Neural cell (in vitro differentiated cells): ENCODE measurements around the gene ETV3. TPM values are rescaled to one million over a fixed set of nuclear protein-coding genes. Genes with fewer than 3 reads are reported as not detected.

Experiments used
- H2AFZ ChIP-seq: fragments of 200-600, 300-800 bp; sonication (generic), shearing (Covaris generic); 2 replicates; pipeline ENCODE4 v1.6.0; 2014; ENCODE audit warnings: low read depth, mild to moderate bottlenecking, antibody characterized with exemption, low read length, moderate library complexity
- H3F3A ChIP-seq: fragments of 200-600 bp; shearing (Covaris generic); 2 replicates; pipeline ENCODE4 v1.6.1; 2016; ENCODE audit warnings: mild to moderate bottlenecking, moderate library complexity, mixed read lengths, antibody characterized with exemption, low read length; ENCODE audit not compliant: insufficient read depth, poor library complexity, severe bottlenecking
- H3K27ac ChIP-seq: fragments of 200-600, 300-800 bp; sonication (generic), shearing (Covaris generic); 2 replicates; pipeline ENCODE4 v1.5.1; 2014; ENCODE audit warnings: mild to moderate bottlenecking, low read length, moderate library complexity
- H3K27me3 ChIP-seq: fragments of 300-800, 200-600 bp; sonication (generic), shearing (Covaris generic); 2 replicates; pipeline ENCODE4 v1.6.0; 2014; ENCODE audit warnings: mild to moderate bottlenecking, low read depth, low read length, moderate library complexity; ENCODE audit not compliant: insufficient read depth
- H3K36me3 ChIP-seq: fragments of 300-800, 200-600 bp; sonication (generic), shearing (Covaris generic); 2 replicates; pipeline ENCODE4 v1.5.1; 2014; ENCODE audit warnings: mild to moderate bottlenecking, antibody characterized with exemption, low read length, moderate library complexity; ENCODE audit not compliant: insufficient read depth
- H3K4me2 ChIP-seq: fragments of 300-800, 200-600 bp; sonication (generic), shearing (Covaris generic); 2 replicates; pipeline ENCODE4 v1.6.0; 2014; ENCODE audit warnings: mild to moderate bottlenecking, low read length
- H3K4me3 ChIP-seq: fragments of 300-800, 200-600 bp; sonication (generic), shearing (Covaris generic); 2 replicates; pipeline ENCODE4 v1.5.1; 2014; ENCODE audit warnings: mild to moderate bottlenecking, low read length, moderate library complexity
- H3K79me2 ChIP-seq: fragments of 200-600 bp; shearing (Covaris generic); replicated peaks from 2 replicates; pipeline ENCODE4 v1.6.0; 2014; ENCODE audit warnings: mild to moderate bottlenecking, low read length, moderate library complexity; ENCODE audit not compliant: insufficient read depth
- H3K9ac ChIP-seq: fragments of 300-800, 200-600 bp; sonication (generic), shearing (Covaris generic); 2 replicates; pipeline ENCODE4 v1.6.1; 2016; ENCODE audit warnings: mild to moderate bottlenecking, low read length, mixed read lengths
- H3K9me2 ChIP-seq: fragments of 200-600 bp; shearing (Covaris generic); 2 replicates; pipeline ENCODE4 v1.6.1; 2016; ENCODE audit warnings: mild to moderate bottlenecking, low read length, mixed read lengths; ENCODE audit not compliant: insufficient read depth
- H3K9me3 ChIP-seq: fragments of 200-600, 300-800 bp; sonication (generic), shearing (Covaris generic); 2 replicates; pipeline ENCODE4 v1.6.1; 2016; ENCODE audit warnings: mild to moderate bottlenecking, mixed run types, low read length, moderate library complexity, mixed read lengths
- H4K20me1 ChIP-seq: fragments of 200-600 bp; shearing (Covaris generic); 2 replicates; pipeline ENCODE4 v1.6.1; 2016; ENCODE audit warnings: mild to moderate bottlenecking, mixed run types; ENCODE audit not compliant: insufficient read depth
- EP300 ChIP-seq: fragments of 450-650 bp; conservative IDR thresholded peaks from 2 replicates; pipeline ENCODE4 v1.6.1; 2014; ENCODE audit warnings: antibody characterized with exemption, mild to moderate bottlenecking, moderate library complexity; ENCODE audit not compliant: poor library complexity, severe bottlenecking
- EZH2 ChIP-seq: fragments of 200-600, 300-800 bp; shearing (Covaris generic), sonication (generic); IDR thresholded peaks from 2 replicates; pipeline ENCODE4 v1.6.1; 2014; ENCODE audit warnings: antibody characterized with exemption, low read length, borderline replicate concordance, mild to moderate bottlenecking; ENCODE audit not compliant: insufficient read depth, poor library complexity, severe bottlenecking
- MXI1 ChIP-seq: fragments of 450-650 bp; conservative IDR thresholded peaks from 2 replicates; pipeline ENCODE4 v1.6.1; 2014; ENCODE audit warnings: antibody characterized with exemption, mild to moderate bottlenecking; ENCODE audit not compliant: poor library complexity, severe bottlenecking
- POLR2AphosphoS5 ChIP-seq: IDR thresholded peaks from 2 replicates; pipeline ENCODE4 v1.6.1; 2012
- RAD21 ChIP-seq: fragments of 450-650 bp; conservative IDR thresholded peaks from 2 replicates; pipeline ENCODE4 v1.6.1; 2014; ENCODE audit warnings: antibody characterized with exemption, mild to moderate bottlenecking, moderate library complexity
- REST ChIP-seq: IDR thresholded peaks from 2 replicates; pipeline ENCODE4 v1.6.1; 2012; ENCODE audit warnings: borderline replicate concordance
- SMC3 ChIP-seq: fragments of 450-650 bp; conservative IDR thresholded peaks from 2 replicates; pipeline ENCODE4 v1.6.1; 2014; ENCODE audit warnings: antibody characterized with exemption, mild to moderate bottlenecking, moderate library complexity; ENCODE audit not compliant: poor library complexity
- TAF1 ChIP-seq: IDR thresholded peaks from 2 replicates; pipeline ENCODE4 v1.6.1; 2012; ENCODE audit warnings: low read depth
- polyA plus RNA-seq: library from polyadenylated mRNA; depleted of rRNA; stranded (reverse); fragments of >200 nt; gene quantifications from 2 replicates; pipeline ENCODE4 v1.2.3, GENCODE V29; 2014
- TF ChIP-seq, protein P1 (sequence below): fragments of 450-650 bp; IDR thresholded peaks from 2 replicates; pipeline ENCODE4 v1.5.1; 2014; ENCODE audit warnings: antibody characterized with exemption, mild to moderate bottlenecking, moderate library complexity; ENCODE audit not compliant: poor library complexity, severe bottlenecking

The ETV3 gene
- polyA plus RNA-seq, 1 donor from 2014 or later: 9.9 TPM

DNA sequence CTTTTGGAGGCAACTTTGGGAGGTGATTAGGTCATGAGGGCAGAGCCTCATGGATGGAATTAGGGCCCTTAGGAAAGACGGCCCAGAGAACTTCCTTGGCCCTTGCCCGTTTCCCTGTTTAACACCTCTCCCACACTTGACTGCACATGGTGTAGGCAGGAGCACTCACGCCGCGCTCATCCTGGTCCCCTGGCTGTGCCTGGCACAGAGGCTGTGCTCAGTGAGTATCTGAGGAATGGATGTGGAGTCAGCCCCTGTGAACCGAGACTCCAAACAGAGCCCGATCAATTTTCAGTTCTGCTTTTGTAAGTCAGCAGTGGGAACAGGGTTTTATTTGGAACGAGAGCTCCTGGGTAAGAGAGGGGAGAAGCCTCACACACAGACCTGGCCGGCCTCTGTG is 29.8 kb upstream of the ETV3 start:
- TF ChIP-seq REST (no peak), POLR2AphosphoS5 (no peak), TAF1 (no peak), EZH2 (no peak), SMC3 (no peak), MXI1 (no peak), EP300 (no peak), RAD21 (no peak)
- TF ChIP-seq, protein P1, sequence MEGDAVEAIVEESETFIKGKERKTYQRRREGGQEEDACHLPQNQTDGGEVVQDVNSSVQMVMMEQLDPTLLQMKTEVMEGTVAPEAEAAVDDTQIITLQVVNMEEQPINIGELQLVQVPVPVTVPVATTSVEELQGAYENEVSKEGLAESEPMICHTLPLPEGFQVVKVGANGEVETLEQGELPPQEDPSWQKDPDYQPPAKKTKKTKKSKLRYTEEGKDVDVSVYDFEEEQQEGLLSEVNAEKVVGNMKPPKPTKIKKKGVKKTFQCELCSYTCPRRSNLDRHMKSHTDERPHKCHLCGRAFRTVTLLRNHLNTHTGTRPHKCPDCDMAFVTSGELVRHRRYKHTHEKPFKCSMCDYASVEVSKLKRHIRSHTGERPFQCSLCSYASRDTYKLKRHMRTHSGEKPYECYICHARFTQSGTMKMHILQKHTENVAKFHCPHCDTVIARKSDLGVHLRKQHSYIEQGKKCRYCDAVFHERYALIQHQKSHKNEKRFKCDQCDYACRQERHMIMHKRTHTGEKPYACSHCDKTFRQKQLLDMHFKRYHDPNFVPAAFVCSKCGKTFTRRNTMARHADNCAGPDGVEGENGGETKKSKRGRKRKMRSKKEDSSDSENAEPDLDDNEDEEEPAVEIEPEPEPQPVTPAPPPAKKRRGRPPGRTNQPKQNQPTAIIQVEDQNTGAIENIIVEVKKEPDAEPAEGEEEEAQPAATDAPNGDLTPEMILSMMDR: no peak
- no peaks in the 10 kb centered on the region for H3F3A ChIP-seq
- H3K27ac ChIP-seq: no peak overlapping the region
- no peaks in the 10 kb centered on the region for H3K36me3 ChIP-seq
- H3K4me3 ChIP-seq: no peak overlapping the region
- H4K20me1 ChIP-seq: no peaks in the 10 kb centered on the region
- no peak overlapping the region for H3K4me2 ChIP-seq
- H2AFZ ChIP-seq: no peak overlapping the region
- H3K9ac ChIP-seq: no peak overlapping the region
- no peaks in the 10 kb centered on the region for H3K79me2 ChIP-seq
- H3K9me3 ChIP-seq: no peaks in the 10 kb centered on the region
- H3K9me2 ChIP-seq: no peaks in the 10 kb centered on the region
- H3K27me3 ChIP-seq: no peaks in the 10 kb centered on the region

- Histone ChIP-seq H3K9me2 (no peaks in the 10 kb centered on the region), H3K9ac (no peak overlapping the region), H3K4me3 (no peak overlapping the region), H3K79me2 (no peaks in the 10 kb centered on the region), H3K4me2 (no peak overlapping the region), H3K36me3 (no peaks in the 10 kb centered on the region), H3K27ac (no peak overlapping the region), H3F3A (no peaks in the 10 kb centered on the region), H2AFZ (no peak overlapping the region), H3K27me3 (no peaks in the 10 kb centered on the region), H3K9me3 (no peaks in the 10 kb centered on the region), H4K20me1 (no peaks in the 10 kb centered on the region)
- TF ChIP-seq EZH2 (no peak), TAF1 (no peak), REST (no peak), POLR2AphosphoS5 (no peak), EP300 (no peak), SMC3 (no peak)
Measured at GRCh38 chr1:157167437-157167836, 29.2 kb upstream of the ETV3 start.
